HepG2 (cell line): ENCODE data around the gene SERPINB6. TPM values are rescaled to one million over a fixed set of nuclear protein-coding genes. Genes with fewer than 3 reads are reported as not detected.

Experiments used
- AHDC1 ChIP-seq: sonication (generic); formaldehyde crosslinking; IDR thresholded peaks from 2 replicates; pipeline ENCODE4 v1.5.1; 2020; ENCODE audit warnings: mild to moderate bottlenecking, missing genetic modification reagents, borderline replicate concordance
- ASH2L ChIP-seq: fragments of 300-600, 200-600 bp; sonication (generic); IDR thresholded peaks from 2 replicates; pipeline ENCODE4 v1.7.0; 2017; ENCODE audit warnings: low read depth, mild to moderate bottlenecking, moderate library complexity, mixed read lengths, low read length; ENCODE audit not compliant: insufficient read length
- EED ChIP-seq: sonication (generic); formaldehyde crosslinking; IDR thresholded peaks from 2 replicates; pipeline ENCODE4 v1.5.0; 2020; ENCODE audit warnings: mild to moderate bottlenecking, missing genetic modification reagents
- ELF1 ChIP-seq: sonication (generic); formaldehyde crosslinking; IDR thresholded peaks from 2 replicates; pipeline ENCODE4 v1.4.0; 2020; ENCODE audit warnings: missing genetic modification reagents
- HNRNPL ChIP-seq: fragments of 200-400 bp; formaldehyde crosslinking; IDR thresholded peaks from 2 replicates; pipeline ENCODE4 v1.6.1; 2017; ENCODE audit warnings: mild to moderate bottlenecking, low read depth, low read length
- MBD4 ChIP-seq: IDR thresholded peaks from 2 replicates; pipeline ENCODE4 v1.6.1; 2012; ENCODE audit warnings: low read length, inconsistent platforms, borderline replicate concordance
- RXRA ChIP-seq: sonication (generic); formaldehyde crosslinking; IDR thresholded peaks from 2 replicates; pipeline ENCODE4 v1.5.1; 2020; ENCODE audit warnings: missing genetic modification reagents
- SIX1 ChIP-seq: sonication (generic); formaldehyde crosslinking; IDR thresholded peaks from 2 replicates; pipeline ENCODE4 v1.4.0; 2020; ENCODE audit warnings: missing genetic modification reagents, borderline replicate concordance
- TFDP1 ChIP-seq: IDR thresholded peaks from 2 replicates; pipeline ENCODE4 v1.6.1; 2016; ENCODE audit warnings: missing compliant biosample characterization, missing genetic modification reagents, borderline replicate concordance
- ZNF232 ChIP-seq: sonication (generic); formaldehyde crosslinking; IDR thresholded peaks from 2 replicates; pipeline ENCODE4 v1.4.0; 2020; ENCODE audit warnings: missing genetic modification reagents, borderline replicate concordance
- ZNF468 ChIP-seq: sonication (generic); formaldehyde crosslinking; IDR thresholded peaks from 2 replicates; pipeline ENCODE4 v1.8.0; 2022; ENCODE audit warnings: mild to moderate bottlenecking, moderate library complexity, missing genetic modification reagents
- ZNF670 ChIP-seq: sonication (generic); formaldehyde crosslinking; IDR thresholded peaks from 2 replicates; pipeline ENCODE4 v1.8.0; 2022; ENCODE audit warnings: mild to moderate bottlenecking, missing genetic modification reagents, borderline replicate concordance
- ZNF747 ChIP-seq: sonication (generic); formaldehyde crosslinking; IDR thresholded peaks from 2 replicates; pipeline ENCODE4 v1.8.1; 2023; ENCODE audit warnings: missing genetic modification reagents, mild to moderate bottlenecking, borderline replicate concordance
- polyA plus RNA-seq, 8 experiments: library from polyadenylated mRNA; depleted of rRNA in 3 of 8; stranded (reverse) in 7 of 8; unstranded in 1 of 8; fragments of >200 nt; fragmentation: Illumina TruSeq in 4 of 8; extraction: Trizol in 4 of 8; gene quantifications; 2 replicates each; pipeline versions ENCODE4 v1.2.1 to v1.2.3, GENCODE V29; 2011 to 2016; ENCODE audit warnings: low read depth in 4 of 8, missing spikeins in 1 of 8, mixed read lengths in 1 of 8; ENCODE audit not compliant: insufficient read depth in 1 of 8
- total RNA-seq, 5 experiments: library from RNA; depleted of rRNA; stranded (reverse); fragments of >200 nt; fragmentation: Illumina TruSeq; extraction: Trizol; gene quantifications; 2 replicates each; pipeline ENCODE4 v1.2.3, GENCODE V29; 2016; ENCODE audit warnings: low read depth in 1 of 5
- TF ChIP-seq, protein P1 (sequence below): sonication (generic); formaldehyde crosslinking; IDR thresholded peaks from 2 replicates; pipeline ENCODE4 v1.5.0; 2020; ENCODE audit warnings: missing genetic modification reagents
- TF ChIP-seq, protein P2 (sequence below), 2 experiments: sonication (generic) in 1 of 2; formaldehyde crosslinking in 1 of 2; IDR thresholded peaks; 2 replicates each; pipeline versions ENCODE4 v1.4.0 to v1.6.1; 2016 to 2020; ENCODE audit warnings: borderline replicate concordance in 1 of 2, low read depth in 1 of 2, mild to moderate bottlenecking in 1 of 2, missing genetic modification reagents in 1 of 2

SERPINB6 gene
- total and polyA plus RNA-seq, 2 of the 13 experiments (the other 11 are each of a cell fraction or from before 2014, with no cell fraction given): 38.2 to 61.3 TPM

DNA sequence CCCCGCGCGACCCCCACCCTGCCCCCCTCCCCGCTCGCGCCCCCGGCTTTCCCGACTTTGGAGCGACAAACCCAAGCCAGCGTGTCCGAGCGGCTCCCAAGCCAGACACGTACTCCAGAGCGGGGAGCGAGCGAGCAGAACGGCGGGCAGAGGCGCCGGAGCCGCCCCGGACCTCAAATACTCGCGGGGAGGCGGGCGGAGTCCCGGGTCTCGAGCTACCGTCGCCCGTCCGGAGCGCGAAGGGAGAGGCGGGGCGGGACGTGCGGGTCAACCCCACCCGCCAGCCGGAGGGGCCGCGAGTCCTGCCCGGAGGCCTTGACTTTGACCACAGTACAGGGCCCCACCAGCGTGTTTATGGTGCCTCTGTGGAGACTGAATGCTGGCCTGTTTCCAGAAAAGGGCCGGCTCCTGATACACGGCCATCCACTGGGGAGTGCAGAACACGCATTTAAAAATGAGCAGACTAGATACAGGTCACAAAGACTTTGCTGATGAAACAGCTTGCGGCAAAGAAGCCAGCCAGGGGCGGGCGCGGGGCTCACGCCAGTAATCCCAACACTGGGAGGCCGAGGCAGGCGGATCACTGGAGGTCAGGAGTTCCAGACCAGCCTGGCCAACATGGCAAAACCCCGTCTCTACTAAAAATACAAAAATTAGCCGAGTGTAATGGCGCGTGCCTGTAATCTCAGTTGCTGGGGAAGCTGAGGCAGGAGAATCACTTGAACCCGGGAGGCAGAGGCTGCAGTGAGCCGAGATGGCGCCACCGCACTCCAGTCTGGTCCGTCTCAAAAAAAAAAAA lies at the start of gene SERPINB6 (continued):
- no peak for TF ChIP-seq MBD4
- no peak for TF ChIP-seq ELF1 (CRISPR knock-in tag)
- peak; percentile 75; the same call in 1 of the 2 replicates for TF ChIP-seq AHDC1 (CRISPR knock-in tag)
- TF ChIP-seq ZNF670 (CRISPR knock-in tag): peak; percentile 84; the same call in 1 of the 2 replicates
- peak; percentile 81 for TF ChIP-seq EED (CRISPR knock-in tag)
- peak; percentile 35 for TF ChIP-seq ASH2L
- TF ChIP-seq, protein P1, sequence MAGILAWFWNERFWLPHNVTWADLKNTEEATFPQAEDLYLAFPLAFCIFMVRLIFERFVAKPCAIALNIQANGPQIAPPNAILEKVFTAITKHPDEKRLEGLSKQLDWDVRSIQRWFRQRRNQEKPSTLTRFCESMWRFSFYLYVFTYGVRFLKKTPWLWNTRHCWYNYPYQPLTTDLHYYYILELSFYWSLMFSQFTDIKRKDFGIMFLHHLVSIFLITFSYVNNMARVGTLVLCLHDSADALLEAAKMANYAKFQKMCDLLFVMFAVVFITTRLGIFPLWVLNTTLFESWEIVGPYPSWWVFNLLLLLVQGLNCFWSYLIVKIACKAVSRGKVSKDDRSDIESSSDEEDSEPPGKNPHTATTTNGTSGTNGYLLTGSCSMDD: no peak
- peak; percentile 59; the same call in 1 of the 2 replicates for TF ChIP-seq ZNF747 (CRISPR knock-in tag)
- TF ChIP-seq TFDP1 (CRISPR knock-in tag): peak; percentile 35; the same call in 1 of the 2 replicates
- TF ChIP-seq ZNF232: peak; percentile 23; the same call in 1 of the 2 replicates
- TF ChIP-seq, protein P2, sequence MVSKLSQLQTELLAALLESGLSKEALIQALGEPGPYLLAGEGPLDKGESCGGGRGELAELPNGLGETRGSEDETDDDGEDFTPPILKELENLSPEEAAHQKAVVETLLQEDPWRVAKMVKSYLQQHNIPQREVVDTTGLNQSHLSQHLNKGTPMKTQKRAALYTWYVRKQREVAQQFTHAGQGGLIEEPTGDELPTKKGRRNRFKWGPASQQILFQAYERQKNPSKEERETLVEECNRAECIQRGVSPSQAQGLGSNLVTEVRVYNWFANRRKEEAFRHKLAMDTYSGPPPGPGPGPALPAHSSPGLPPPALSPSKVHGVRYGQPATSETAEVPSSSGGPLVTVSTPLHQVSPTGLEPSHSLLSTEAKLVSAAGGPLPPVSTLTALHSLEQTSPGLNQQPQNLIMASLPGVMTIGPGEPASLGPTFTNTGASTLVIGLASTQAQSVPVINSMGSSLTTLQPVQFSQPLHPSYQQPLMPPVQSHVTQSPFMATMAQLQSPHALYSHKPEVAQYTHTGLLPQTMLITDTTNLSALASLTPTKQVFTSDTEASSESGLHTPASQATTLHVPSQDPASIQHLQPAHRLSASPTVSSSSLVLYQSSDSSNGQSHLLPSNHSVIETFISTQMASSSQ (IDR thresholded peaks at IDR 0.05; ENCODE audit: low read depth): 0 out of 2 replicates have a peak, but pooled peaks have one; percentile 19
- TF ChIP-seq, protein P2 (CRISPR knock-in tag; IDR thresholded peaks at IDR 0.05; ENCODE audit: borderline replicate concordance): peak; percentile 66; the same call in 1 of the 2 replicates
- 0 out of 2 replicates have a peak, but pooled peaks have one; percentile 17 for TF ChIP-seq HNRNPL
- no peak for TF ChIP-seq SIX1 (CRISPR knock-in tag)
- TF ChIP-seq ZNF468 (CRISPR knock-in tag): no peak
- TF ChIP-seq RXRA (CRISPR knock-in tag): peak; percentile 87
